DMS153 treated with DMSO at 0.1 percent for 48 hours (cell line): ENCODE data around the gene REXO4.
"Not testable (repeated sequence)": the region's sequence is repeated elsewhere in the genome, so short reads cannot be mapped to it uniquely, and the experiment has no call there.

Experiments
- DNase-seq: peaks from one replicate; lab custom pipeline; 2025; ENCODE audit not compliant: unreplicated experiment; lab: John Stamatoyannopoulos, UW

Gene REXO4

DNA sequence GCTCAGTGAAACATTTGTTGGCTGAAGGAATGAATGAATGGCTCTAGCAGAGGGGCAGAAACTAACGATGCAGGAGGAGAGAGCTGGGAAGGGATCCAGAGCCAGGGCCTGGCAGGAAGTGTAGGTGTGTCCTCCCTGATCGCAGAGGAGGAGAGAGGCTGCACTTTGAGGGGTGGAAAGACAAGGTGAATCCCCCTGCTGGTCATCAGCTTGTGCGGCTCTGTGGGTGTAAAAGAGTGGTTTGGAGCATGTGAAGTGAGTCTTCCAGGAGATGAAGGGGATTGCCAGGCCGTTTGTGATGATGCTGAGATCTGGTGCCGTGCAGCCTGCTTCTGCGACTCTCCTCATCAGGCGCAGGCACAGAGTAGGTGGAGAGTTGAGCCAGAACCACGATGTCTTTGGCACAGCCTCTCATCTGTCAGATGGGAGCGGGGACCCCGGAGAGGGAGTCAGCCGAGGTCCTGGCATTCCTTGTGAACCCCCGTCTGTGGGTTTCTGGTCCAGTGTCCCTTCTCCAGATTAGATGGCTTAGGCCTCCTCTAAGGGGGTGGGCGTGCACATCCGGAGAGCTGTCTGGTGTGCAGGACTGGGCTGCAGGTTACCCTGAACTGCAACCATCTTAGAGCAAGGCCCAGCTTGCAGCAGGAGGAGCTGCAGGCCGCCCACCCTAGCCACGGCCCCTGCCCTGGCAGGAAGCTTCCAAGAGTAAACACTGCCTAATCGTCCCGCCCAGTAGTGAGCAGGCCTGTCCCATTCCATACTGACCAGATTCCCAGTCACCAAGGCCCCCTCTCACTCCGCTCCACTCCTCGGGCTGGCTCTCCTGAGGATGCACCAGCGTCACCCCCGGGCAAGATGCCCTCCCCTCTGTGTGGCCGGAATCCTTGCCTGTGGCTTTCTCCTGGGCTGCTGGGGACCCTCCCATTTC, 4.1 kb upstream of the REXO4 start, which contains the start of gene ADAMTS13:
TSS of gene ADAMTS13 (plus strand) at position 753 of the 928 bp plus-strand sequence. CDS start at position 830, 77 bp downstream.
- DNase-seq = no peak

DNA sequence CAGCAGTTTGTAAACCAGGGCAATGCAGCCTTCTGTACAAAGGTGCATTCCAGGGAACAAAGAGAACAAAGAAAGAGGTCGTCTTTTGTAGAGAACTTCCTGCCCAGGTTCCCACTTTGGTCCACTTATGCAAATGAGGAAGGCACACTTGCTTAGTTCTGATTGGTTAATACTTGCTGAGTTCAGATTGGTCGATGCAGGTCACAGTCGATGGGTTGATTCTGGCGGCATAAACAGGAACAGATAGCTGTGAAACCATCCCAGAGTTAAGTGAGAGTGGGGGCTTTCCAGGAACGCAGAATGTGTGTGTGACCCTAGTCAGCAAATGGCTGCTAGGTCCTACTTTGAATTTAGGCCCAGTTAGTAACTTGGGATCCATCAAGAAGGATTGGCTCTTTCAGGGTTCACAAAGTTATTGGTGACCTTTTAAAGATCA, 2.6 kb upstream of the REXO4 start:
- DNase-seq = no peak

DNA sequence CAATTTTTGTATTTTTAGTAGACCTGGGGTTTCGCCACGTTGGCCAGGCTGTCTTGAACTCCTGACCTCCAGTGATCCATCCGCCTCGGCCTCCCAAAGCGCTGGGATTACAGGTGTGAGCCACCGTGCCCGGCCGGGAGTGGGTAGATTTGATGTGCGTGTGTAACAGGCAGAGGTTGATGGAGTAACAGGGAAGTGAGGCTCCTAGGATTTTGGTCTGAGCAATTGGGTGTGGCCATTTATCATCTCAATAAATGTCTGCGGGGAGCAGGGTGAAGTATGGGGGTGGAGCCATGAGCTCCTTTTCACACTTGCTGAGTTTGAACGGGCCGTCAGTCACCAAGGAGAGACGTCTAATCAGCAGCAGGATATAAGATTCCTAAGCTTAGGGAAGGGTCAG, 1.2 kb upstream of the REXO4 start:
- no peak for DNase-seq

DNA sequence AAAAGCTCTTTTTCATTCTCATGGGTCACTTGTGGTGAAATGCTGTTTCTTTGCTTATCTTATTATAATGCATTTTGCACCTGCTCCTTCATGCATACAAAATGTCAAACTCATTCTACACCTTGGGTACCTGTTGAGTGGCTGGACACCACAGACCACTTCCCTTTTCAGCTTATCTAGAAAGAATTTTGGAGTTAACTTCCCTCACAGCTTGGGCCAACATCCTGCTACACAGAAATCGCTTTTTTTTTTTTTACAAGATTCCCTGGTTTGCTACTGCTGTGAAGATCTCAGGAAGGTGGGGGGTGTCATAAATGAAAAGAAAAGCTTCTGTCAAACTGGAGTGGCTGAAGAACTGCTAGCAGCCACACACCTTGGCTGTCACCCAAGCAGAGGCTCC, 2.6 kb downstream of the REXO4 start:
- DNase-seq = no peak

DNA sequence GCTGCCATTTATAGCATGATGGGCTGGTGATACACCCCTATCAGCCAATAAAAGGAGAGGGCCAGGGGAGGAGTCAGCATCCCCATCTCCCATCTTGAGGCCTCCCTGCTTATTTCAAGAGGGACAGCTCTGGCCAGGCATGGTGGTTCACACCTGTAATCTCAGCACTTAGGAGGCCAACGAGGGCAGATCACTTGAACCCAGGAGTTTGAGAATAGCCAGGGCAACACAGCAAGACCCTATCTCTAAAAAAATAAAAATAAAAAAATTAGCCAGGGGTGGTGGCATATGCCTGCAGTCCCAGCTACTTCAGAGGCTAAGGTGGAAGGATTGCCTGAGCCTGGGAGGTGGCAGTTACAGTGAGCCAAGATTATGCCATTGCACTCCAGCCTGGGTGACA, 9.8 kb downstream of the REXO4 start:
- DNase-seq = no peak

DNA sequence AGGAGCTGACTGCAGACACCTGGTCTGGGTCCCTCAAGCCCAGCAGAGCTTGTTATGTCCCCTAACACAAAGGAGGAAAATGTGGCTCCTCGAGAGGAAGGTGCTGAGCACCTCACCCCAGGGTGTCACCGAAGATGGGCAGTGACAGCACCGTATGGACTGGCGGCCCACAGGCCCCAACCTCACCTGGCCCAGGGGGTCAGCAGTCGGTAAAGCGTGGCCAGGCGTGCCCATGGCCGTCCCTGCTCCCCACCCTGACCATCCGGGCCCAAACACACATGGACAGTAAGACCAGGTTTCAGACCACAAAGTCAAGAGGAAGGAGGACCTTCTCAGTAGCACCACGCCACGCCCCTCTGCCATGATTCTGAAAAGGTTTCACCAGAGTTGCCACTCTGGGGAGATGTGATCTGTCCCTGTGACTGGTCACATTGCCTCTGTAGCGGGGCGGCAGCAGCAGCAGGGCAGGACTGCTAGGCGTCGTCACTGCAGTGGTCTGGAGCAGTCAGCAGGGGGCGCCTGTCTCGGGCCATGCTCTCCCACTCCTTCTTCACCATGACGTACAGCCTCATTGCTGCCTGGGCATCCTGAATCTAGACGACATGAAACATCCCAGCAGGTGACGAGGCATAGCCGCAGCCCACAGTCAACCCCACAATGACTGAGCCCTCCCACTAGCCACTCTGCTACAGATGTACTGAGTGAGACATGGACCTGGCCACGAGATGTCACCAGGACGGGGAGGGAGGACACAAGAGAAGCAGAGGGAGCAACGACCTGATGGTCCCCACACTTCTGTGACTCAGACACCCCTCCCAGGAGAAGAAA, 11.1 kb downstream of the REXO4 start:
- peak; percentile 45 for DNase-seq

DNA sequence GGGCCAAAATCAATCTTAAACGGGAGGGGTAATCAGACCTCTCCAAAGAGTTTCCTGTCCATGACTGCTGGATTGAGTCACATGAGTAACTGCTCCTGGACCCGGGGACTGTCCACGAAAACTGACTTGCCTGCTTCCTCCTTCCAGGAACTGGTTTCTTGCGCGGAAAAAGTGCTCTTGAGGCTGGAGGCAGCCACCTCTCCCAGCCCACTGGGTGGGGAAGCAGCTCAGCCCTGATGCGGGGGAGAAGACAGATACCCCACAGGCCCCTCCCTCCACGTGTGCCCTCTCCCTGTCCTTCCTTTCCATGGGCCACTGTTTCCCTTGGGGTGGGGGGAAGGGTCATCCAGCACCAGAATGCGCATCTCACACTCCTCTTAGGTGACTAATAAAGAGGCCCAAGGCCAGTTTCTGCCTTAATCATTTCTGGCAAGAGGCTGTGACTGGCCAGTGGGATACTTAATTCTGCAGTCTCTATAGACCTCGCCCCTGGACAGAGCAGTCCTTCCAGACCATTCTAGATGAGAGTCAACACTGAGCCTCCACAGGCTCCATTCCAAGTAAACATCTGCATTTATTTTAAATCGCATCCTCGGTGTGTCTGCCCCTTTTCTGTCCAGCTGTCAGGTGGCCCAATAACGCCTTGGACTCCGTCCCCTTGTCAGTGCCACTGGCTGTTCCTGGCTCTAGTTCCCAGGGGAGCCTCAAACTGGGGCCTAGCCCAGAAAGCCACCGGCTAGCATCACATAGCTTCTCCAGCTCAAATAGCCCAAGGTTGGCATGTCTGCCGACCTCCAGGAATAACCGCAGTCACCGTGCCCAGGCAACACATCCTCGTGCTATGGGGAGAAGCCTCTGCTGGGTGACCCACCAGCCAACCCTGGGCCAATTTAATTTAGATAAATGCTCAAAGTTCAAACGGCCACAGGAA, 12.0 kb downstream of the REXO4 start:
- no peak for DNase-seq

- no peak for DNase-seq
Observed at GRCh38 chr9:133404454-133405002, 13.3 kb downstream of the REXO4 start.

- peak; percentile 74 for DNase-seq
Observed at GRCh38 chr9:133403766-133404453, 13.9 kb downstream of the REXO4 start.

GRCh38 chr9:133402689-133403088, 15.1 kb downstream of the REXO4 start:
- no peak for DNase-seq

DNA sequence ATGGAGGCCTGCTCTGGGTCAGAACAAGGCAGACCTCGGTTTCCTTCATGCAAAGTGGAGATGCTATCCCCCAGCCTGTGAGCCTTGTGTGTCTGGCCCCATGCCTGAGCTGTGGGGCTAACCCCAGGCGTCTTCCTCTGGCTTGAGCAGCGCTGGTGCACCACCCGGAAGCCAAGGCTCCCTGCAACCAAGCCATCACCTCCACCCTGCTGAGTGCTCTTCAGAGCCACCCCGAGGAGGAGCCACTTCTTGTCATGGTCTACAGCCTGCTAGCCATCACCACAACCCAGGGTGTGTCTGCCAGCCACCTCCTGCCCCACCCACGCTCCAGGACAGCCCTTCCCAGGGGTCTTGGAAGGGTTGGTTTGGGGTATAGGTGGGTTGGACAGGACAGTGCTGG, 16.2 kb downstream of the REXO4 start:
- DNase-seq = no peak

- no peak for DNase-seq
Observed at GRCh38 chr9:133400292-133400691, 17.5 kb downstream of the REXO4 start.

GRCh38 chr9:133397895-133398294, 19.9 kb downstream of the REXO4 start:
- DNase-seq = no peak

GRCh38 chr9:133397370-133397769, 20.4 kb downstream of the REXO4 start:
- DNase-seq = no peak

- DNase-seq = no peak
Observed at GRCh38 chr9:133396952-133397351, 20.9 kb downstream of the REXO4 start.

GRCh38 chr9:133394687-133395271, 23.0 kb downstream of the REXO4 start:
- DNase-seq = no peak

DNA sequence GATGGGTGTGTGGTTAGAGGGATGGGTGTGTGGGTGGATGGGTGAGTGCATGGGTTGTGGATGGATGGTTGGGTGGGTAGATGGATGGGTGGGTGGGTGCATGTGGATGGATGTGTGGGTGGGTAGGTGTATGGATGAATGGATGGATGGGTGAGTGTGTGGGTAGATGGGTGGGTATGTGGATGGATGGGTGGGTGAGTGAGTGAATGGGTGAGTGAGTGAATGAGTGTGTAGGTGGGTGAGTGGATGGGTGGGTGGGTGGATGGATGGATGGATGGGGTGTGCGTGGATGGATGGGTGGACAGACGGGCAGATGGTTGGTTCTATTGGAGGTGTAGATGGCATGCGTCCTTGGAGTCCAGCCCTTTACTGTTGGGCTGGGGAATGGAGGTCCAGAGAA, 24.4 kb downstream of the REXO4 start:
- DNase-seq = no peak

DNA sequence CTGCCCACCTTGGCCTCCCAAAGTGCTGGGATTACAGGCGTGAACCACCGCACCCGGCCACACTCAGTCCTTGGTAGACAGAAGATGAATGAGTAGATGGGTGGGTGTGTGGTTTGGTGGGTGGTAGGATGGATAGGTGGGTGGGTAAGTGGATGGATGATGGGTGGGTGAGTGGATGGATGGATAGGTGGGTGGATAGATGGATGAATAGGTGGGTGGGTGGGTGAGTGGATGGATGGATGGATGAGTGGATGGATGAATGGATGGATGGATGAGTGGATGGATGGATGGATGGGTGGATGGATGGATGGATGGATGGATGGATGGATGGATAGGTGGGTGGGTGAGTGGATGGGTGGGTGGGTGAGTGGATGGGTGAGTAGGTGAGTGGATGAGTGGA, 25.5 kb downstream of the REXO4 start:
- DNase-seq = not testable (repeated sequence)

- not testable (repeated sequence) for DNase-seq
Observed at GRCh38 chr9:133391449-133391848, 26.4 kb downstream of the REXO4 start.
